ENCODE measurements around the gene SORCS2.
"Not testable (repeated sequence)": the region's sequence is repeated elsewhere in the genome, so short reads cannot be mapped to it uniquely, and the experiment has no call there.

SORCS2 gene

GRCh38 chr4:7574287-7575014, 382.1 kb downstream of the SORCS2 start:
- no peak for TF ChIP-seq CTCF (IDR thresholded peaks at IDR 0.05; ENCODE audit: extremely low read depth, missing control alignments)

GRCh38 chr4:7575426-7575825, 383.1 kb downstream of the SORCS2 start:
- DNase-seq (ENCODE audit: low spot score): no peak
- TF ChIP-seq CTCF (IDR thresholded peaks at IDR 0.05; ENCODE audit: extremely low read depth, missing control alignments): no peak

More at GRCh38 chr4:7574287-7575014, 382.1 kb downstream of the SORCS2 start:
- DNase-seq (ENCODE audit: low spot score): no peak

- not testable (repeated sequence) for DNase-seq (ENCODE audit: low spot score)
These were observed 385.2 kb downstream of the SORCS2 start for GRCh38 chr4:7577361-7578039.

GRCh38 chr4:7581477-7581876, 389.1 kb downstream of the SORCS2 start:
- DNase-seq (ENCODE audit: low spot score): no peak
- TF ChIP-seq CTCF (IDR thresholded peaks at IDR 0.05; ENCODE audit: extremely low read depth, missing control alignments): no peak

GRCh38 chr4:7582313-7583097, 390.2 kb downstream of the SORCS2 start:
- no peak for TF ChIP-seq CTCF (IDR thresholded peaks at IDR 0.05; ENCODE audit: extremely low read depth, missing control alignments)
- DNase-seq (ENCODE audit: low spot score): no peak

GRCh38 chr4:7584098-7584497, 391.8 kb downstream of the SORCS2 start:
- no peak for TF ChIP-seq CTCF (IDR thresholded peaks at IDR 0.05; ENCODE audit: extremely low read depth, missing control alignments)
- DNase-seq (ENCODE audit: low spot score): no peak

GRCh38 chr4:7584606-7585159, 392.3 kb downstream of the SORCS2 start:
- no peak for DNase-seq (ENCODE audit: low spot score)
- no peak for TF ChIP-seq CTCF (IDR thresholded peaks at IDR 0.05; ENCODE audit: extremely low read depth, missing control alignments)

Measured in GM20000 (cell line).